Fibroblast of skin of abdomen (primary cell): ENCODE results near the gene INHA. TPM values are rescaled to one million over a fixed set of nuclear protein-coding genes. Genes with fewer than 3 reads are reported as not detected.

ENCODE experiments used
- DNase-seq: peaks from one replicate; pipeline ENCODE4 v3.0.0-alpha.2; 2013
- polyA plus RNA-seq, 2 experiments: library from polyadenylated mRNA; unstranded; fragments of 120-200 nt; gene quantifications; one replicate each; pipeline ENCODE4 v1.2.1, GENCODE V29; 2013; ENCODE audit not compliant: insufficient read length in 2 of 2

Gene INHA, protein sequence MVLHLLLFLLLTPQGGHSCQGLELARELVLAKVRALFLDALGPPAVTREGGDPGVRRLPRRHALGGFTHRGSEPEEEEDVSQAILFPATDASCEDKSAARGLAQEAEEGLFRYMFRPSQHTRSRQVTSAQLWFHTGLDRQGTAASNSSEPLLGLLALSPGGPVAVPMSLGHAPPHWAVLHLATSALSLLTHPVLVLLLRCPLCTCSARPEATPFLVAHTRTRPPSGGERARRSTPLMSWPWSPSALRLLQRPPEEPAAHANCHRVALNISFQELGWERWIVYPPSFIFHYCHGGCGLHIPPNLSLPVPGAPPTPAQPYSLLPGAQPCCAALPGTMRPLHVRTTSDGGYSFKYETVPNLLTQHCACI
- polyA plus RNA-seq (2013, experiment 1 of 2; ENCODE audit: insufficient read length), result 0.64 TPM
- polyA plus RNA-seq (2013, experiment 2 of 2; ENCODE audit: insufficient read length), result 0.86 TPM

DNA sequence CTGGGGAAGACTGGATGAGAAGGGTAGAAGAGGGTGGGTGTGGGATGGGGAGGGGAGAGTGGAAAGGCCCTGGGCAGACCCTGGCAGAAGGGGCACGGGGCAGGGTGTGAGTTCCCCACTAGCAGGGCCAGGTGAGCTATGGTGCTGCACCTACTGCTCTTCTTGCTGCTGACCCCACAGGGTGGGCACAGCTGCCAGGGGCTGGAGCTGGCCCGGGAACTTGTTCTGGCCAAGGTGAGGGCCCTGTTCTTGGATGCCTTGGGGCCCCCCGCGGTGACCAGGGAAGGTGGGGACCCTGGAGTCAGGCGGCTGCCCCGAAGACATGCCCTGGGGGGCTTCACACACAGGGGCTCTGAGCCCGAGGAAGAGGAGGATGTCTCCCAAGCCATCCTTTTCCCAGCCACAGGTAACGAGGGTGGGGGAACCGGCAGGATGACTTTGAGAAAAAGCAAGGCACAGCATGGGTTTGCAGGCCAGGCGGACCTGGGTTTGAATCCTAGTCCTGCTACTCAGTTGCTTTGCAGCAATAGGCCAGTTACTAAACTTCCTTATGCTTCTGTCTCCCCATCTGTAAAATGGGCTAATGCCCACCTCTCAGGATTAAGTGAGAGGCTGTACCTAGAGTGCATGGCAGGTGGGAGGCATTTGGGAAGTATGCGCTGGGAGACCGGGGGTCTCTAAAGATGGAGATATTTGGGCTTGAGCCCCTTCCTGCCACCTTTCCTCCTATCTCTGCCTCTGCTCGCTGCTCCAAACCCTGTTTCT, at the start of gene INHA:
TSS of gene INHA (plus strand) at position 74 of the 765 bp plus-strand sequence. CDS start at position 139, 65 bp downstream.
- no peak for DNase-seq

DNA sequence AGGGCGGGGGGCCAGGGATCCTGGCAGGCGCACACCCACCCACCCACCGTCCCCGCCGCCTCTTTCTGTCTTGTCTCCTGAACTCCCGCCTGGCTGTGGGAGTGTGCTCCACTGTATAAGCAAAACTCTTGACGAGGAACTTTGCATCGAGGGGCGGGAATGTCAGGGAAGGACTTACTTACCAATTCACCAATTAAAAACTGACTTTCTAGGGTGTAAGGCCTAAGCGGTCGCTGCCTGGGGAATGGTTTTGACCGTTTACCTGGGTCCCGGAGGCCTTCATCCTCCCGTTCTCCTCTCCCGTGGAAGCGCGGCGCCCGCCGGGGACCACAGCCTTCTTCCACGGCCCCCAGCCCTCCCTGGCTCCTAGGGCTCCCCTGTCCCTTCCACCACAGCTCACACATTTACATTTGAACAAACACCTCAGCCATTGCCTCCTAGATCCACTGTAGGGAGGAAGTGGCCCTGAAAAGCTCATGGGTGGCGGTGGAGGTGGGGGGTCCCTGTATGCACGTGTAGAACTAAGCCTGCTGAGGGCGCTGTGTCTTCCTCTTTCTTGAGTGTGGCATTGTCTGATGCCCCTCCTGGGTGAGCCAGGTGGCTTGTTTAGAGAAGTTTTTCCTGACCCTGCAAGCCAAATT, 49.0 kb upstream of the INHA start:
- peak; percentile 26 for DNase-seq

DNA sequence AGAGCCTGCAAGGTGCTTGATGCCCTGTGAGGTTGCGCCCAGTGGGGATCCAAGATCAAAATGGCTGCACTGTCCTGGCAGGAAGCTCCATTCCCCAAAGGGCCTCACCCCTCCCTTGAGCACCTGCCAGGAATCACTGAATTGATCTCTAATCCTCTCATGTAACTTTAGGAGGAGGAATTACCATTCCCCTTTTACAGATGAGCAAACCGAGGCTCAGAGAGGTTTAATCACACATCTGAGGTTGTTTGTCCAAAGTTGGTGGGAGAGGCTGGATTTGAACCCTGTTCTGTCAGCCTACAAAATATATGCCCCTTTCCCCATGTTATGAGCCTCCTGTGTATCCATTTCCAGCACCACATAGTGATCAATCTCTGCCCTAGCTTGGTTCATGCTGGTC, 47.3 kb upstream of the INHA start:
- DNase-seq, result no peak

DNA sequence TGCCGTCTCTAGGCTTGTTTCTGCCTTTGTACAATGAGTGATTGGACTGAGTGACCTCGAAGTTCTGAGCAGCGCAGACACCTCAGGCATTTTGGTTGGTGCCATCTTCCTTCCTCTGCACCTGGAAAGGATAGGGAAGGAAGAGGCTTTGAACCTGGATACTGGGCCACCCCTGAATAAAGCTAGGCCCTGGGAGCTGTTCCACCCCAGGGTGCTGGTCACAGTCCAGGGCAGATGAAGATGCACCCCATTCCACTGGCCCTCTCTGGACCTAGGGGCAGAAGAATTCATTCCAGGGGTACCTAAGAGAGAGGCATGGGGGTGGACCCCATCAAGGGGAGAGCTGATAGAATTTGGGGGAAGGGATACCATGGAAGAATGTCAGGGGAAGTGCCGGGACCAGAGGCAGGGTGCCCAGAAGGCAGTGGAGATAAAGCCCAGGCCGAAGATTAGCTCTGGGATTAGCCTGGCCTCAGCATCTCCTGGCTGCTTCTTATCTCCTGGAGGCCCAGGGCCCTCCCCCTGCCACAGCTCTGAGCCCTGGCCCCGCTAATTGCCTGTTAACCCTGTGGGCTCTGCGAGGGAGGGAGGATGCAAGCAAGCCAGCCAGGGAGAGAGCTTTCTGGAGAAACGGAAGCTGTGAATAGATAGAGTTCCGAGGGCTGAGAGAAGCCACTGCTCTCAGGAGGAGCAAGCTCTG, 46.4 kb upstream of the INHA start:
- no peak for DNase-seq

DNA sequence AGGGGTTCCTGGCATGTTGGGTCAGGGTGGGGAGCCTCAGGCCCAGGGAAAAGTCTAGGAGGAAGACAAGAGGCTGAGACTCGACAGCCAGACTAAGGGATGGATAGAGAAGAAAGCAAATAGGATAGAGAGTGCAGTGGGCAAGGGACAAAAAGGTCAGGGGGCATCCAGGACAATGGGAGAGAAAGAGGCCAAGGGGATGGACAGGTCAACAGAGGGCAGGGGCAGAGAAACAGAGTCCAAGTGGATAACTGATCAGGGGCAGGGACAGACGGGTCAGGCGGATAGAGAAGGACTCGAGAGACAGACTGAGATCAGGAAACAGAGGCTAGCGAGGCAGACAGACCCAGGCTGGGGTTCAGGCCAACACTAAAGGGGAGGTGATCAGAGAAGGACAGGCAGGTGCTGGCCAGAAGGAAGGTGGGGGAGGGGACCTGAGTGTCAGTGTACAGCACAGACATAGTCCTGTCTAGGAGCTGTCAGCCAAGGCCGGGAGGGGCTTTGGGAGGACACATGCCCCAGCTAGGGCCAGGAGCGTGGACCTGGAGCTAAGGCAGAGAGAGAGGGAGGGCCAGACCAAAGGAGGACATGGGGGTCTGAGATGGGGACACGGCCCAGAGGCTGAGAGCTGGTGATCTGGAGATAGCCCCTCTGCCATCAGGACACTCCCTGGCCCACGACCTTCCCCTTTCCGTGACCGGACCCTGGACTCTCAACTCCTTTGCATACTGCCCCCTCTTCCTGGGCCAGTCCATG, 45.6 kb upstream of the INHA start:
- DNase-seq, result no peak

DNA sequence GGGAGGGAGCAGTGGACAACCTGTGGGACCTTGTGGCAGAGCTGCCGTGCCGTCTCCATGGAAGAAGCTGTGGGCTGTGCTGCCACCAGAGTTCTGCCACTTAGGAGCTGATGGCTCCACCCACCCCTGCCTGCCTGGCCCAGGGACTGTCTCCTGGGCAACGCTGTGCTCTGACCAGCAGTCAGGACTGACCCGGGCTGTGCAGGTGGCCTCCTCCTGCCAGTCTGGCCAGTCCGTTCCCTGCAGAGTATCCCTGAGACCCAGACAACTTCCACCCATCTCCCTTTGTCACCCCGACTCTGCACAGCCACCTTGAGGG, 45.1 kb upstream of the INHA start:
- no peak for DNase-seq

DNA sequence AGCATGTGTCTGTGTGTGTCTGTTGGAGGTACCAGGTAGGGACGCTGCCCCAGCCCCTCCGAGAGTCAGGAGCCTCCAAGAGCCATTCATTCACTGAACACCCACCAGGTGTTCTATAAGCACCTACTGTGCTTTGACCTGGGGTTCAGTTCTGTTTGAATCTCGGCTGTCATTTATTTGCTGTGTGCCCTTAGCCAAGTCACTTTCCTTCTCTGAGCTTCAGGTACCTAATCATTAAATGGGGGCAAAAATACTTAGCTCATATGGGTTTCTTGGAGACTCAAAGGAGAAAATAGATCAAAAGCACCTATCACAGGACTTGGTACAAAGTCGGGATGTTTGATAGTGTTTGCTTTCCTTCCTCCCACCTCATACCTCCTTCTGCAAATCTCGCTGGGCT, 44.6 kb upstream of the INHA start:
- DNase-seq, result no peak

DNA sequence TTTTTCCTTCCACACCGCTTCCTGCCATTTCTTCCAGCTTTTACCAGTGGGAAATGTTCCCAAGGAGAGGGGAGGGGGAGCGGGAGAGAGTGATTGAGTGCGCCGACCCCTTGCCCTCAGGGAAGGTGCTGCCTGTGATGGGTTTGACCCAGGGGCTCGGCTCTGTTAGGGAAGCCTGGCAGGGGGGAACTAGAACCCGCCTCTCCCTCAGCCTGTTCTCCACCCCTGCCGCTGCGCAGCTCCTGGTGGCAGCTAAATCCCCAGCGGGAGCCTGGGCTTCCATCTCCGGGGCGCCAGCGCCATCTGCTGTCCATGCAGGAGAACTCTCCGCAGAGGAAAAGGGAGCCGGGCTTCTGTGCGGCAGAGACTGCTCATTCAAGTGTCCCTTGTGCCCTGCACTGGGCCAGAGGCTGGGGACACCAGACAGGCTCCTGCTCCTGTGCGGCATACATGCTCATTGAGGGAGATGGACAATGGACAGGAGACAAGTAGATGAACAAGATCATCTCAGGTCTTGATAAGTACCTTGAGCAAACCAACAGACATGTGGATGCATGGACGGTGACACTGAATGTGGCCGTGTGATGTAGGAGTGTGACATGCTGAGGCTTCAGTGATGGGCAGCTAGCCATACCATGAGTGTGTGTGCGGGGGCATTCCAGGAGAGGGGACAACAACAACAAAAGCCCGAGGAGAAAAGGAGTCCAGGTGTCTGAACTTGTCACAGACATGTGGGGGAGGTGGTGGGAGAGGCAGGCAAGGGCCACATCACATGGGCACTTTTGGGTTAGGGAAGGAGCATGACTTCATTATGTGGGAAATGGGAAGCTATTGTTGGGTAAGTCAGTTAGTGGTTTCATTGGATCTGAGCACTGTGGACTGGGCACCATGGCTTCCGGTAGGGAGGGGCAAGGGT, 41.8 kb upstream of the INHA start:
- DNase-seq, result peak; percentile 81

DNA sequence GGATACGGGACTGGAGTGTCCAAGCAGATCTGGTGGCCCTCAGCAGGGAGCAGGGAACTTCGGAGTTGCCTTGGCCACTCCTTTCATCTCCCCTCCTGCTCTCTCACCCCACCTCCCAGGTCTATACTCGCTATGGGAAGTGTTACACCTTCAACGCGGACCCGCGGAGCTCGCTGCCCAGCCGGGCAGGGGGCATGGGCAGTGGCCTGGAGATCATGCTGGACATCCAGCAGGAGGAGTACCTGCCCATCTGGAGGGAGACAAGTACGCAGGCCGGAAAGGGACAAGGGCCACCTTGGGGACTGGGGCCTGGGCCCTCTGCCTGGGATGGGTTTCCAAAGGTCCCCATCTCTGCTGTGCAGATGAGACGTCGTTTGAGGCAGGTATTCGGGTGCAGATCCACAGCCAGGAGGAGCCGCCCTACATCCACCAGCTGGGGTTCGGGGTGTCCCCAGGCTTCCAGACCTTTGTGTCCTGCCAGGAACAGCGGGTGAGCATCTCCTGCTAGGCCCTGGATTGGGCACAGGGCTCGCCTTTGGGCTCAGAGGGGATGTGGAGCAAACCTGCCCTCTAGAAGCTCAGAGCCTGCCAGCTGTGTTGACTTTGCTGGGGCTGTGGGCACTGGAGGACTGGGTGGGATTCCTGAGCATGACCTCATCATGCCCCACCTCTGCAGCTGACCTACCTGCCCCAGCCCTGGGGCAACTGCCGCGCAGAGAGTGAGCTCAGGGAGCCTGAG, 40.3 kb upstream of the INHA start:
- DNase-seq, result no peak

DNA sequence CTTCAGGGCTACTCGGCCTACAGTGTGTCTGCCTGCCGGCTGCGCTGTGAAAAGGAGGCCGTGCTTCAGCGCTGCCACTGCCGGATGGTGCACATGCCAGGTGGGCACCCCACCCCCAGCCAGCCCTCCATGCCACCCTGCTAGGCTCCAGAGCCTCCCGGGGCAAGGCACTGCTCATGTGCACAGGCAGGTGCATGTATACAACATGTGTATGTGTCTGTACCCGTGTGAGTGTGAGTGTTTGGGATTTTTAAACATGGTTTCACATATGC, 39.8 kb upstream of the INHA start:
- DNase-seq, result no peak

DNA sequence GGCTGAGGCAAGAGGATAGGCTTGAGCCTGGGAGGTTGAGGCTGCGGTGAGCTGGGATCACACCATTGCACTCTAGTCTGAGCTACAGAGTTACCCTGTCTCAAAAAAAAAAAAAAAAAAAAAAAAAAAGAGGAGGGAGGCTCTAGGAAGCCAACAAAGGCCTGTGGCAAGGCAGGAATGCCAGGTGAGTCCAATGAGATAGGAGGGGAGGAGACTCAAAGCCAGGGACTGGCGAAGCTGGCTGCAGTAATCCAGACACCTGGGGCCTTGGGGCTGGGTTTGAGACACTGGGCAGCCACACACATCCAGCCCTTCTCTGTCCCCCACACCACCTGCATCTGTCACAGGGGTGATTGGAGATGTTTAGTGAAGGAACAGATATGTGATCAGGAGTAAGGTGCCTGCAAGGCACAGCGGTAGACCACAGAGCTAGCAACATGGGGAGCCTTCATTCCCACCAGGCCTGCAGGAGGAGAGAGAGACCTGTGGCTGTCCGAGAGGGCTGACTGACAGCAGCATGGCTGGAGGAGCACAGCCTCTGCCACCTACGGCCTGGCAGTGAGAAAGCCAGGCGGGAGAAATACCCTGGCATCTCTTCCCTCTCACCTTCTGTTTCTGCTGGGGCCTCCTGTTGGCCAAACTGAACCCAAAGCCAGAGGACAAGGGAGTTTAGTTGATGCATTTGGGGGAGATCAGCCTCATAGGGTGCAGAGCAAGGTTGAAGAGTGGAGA, 38.0 kb upstream of the INHA start:
- DNase-seq, result no peak

DNA sequence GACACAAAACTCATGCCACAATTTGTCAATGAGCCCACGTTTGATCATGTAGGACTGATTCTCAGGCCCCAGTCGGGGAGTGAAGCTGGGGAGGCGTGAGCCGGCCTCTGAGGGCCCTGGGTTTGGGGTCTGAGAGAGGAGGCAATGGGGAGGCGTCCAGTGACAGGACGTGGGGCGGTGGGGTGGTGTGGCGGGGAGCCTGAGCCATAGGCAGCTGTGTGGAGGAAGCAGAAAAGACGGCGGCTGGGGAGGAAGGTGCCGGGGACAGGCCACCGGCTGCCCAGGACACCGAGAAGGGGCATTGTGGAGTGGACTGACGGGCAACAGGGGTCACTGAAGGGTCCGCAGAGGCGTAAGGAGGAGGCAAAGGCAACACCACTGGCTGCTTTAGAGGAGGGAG, 35.7 kb upstream of the INHA start:
- DNase-seq, result no peak

DNA sequence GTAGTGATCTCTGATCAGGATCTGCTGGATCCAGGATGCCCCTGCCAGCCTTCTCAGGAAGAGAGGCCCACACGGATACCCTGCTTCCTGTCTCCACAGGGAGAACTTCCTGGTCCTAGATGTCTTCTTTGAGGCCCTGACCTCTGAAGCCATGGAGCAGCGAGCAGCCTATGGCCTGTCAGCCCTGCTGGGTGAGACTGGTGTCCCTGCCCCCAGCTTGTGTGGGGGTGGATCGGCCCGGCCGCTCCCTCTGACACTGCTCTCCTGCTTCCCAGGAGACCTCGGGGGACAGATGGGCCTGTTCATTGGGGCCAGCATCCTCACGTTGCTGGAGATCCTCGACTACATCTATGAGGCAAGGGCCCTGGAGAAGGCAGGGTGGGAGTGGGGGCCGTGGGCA, 35.1 kb upstream of the INHA start:
- no peak for DNase-seq

DNA sequence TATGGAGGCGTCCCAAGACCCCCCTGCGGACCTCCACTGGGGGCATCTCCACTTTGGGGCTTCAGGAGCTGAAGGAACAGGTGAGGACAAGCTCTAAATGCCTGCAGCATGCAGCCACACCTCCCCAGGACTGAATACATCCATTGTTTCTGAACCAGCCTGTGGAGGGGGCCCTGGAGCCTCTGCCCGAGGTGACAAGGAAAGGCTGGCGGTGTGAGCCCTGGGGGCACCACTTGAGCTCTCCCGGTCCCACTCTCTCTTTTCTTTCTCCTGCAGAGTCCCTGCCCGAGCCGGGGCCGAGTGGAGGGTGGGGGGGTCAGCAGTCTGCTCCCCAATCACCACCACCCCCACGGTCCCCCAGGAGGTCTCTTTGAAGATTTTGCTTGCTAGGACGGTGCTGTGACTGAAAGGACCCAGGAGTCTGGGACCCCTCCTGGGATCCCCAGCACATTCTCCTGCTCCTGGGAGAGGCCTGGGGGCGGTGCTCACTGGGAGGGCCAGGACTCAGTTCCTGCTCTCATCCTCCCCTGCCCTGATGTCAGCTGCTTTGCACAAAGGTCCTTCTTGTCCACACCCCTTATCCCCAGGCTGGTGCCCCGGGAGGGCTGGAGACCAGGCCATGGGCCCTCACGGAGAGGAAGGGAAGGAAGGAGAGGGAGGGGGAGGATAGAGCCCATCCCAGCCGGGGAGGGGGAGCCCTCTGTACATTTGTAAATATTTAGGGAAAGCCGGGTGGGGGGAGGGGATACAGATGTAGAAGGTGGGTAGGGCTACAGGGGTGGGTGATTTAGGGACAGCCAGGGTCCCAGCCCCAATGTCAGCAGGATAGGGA, 34.2 kb upstream of the INHA start:
- DNase-seq, result no peak

DNA sequence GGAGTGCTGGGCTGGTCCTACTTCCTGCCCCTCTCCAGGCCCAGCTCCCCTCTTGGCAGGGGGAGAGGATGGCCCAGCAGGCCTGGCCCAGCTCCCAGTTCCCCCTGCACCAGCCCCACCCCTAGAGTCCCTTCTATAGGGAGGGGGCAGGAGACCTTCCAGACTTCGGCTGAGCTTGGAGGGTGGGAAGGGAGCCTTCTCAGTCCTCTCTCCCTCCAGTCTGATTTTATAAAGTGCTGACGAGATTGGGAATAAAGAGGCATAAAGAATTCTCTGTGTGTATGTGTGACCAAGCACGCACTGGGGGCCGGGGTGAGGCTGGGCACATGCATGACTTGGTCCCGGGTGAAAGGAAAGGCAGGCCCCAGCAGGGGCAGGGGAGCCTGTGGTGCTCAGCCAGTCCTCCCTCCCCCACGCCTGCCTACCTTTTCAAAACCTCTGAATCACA, 33.6 kb upstream of the INHA start:
- no peak for DNase-seq

DNA sequence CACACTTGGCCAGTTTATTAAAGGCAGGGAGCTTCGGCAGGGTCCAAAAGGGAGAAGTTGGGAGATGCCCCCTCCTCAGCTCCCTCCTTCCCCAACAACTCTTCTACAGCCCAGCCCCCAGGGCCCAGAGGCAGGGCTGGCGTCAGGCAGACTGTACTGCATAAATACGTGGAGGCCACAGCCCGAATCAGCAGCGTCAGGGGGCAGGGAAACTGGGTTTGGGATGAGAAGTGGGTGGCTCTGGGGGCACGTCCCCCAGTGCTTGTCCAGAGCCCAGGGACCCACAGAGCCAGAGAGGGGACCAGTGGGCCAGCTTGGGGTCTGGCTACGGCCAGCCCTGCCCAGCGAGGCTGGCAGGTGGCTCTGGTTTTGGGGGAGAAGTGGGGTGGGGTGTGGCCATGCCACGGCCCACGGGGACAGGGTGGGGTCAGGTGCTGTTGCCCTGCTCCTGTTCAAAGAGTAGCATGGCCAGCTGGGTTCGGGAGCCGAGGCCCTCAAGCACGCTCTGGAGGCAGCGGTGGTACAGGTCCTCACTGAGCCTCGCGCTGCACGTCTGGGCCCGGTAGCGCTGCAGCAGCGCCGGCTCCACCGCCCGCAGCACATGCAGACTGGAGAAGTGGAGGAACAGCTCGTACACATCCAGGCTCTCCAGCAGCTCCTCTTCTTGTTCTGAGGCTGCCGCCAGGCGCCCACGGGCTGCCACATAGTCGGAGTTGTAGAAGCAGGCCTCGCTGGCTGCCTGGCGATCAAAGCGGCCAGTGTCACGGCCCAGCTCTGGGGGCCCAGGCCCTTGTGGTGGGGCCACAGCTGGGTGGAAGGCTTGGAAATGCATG, 32.9 kb upstream of the INHA start:
- DNase-seq, result no peak

DNA sequence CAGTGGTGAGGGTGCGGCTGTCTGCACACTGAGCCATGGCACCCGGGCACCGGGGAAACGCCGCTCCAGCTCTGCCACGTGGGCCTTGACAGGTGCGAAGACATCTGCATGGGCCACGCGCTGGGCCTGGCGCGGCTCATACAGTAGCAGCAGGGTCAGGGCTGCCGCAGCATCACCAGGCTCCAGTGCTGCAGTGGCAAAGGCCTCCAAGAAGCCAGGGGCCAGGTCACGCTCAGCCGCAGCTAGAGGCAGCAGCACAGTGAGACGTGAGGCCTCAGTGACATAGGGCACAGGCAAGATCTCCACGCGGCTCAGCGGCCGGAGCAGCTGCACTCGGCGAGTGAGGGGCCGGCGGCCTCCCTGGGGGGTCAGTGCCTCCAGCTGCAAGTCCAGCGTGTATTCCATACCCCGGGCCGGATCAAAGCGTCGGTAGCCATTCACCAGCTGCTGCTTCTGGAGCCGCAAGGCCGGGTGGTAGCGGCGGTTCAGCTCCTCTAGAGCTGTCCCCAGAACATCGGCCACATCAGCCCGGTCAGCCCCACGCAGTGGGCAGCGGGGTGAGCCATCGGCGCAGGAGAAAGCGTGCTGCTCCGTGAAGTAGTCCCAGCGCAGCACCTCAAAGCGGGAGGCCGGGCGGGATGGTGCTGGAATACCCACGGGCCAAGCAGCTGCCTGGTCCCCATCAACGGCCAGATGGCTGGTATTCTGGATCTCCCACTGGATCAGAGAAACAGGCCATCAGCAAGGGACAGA, 32.0 kb upstream of the INHA start:
- DNase-seq, result no peak
